ENCODE data around the gene CGB3. TPM values are rescaled to one million over a fixed set of nuclear protein-coding genes. Genes with fewer than 3 reads are reported as not detected.

CGB3 gene
- total RNA-seq, 1 donor from 2014 or later: not detected

- peak overlapping the region; percentile 7 for H3K4me3 Mint-ChIP-seq (ENCODE audit: unreplicated experiment)
- H3K4me1 Mint-ChIP-seq (ENCODE audit: unreplicated experiment): peaks cover 29% of the 10 kb centered on the region
- no peak for TF ChIP-seq CTCF (IDR thresholded peaks at IDR 0.05; ENCODE audit: unreplicated experiment)
- no peaks in the 10 kb centered on the region for H3K9me3 Mint-ChIP-seq (ENCODE audit: unreplicated experiment)
- H3K27me3 Mint-ChIP-seq (ENCODE audit: unreplicated experiment): peaks cover 13% of the 10 kb centered on the region
- peaks cover 22% of the 10 kb centered on the region for H3K36me3 Mint-ChIP-seq (ENCODE audit: low read depth, unreplicated experiment)
- no peak overlapping the region for H3K27ac Mint-ChIP-seq (ENCODE audit: unreplicated experiment)
- DNase-seq (ENCODE audit: low spot score): no peak
Observed at GRCh38 chr19:48990400-48990799, 33.7 kb downstream of the CGB3 start.

- no peak for DNase-seq (ENCODE audit: low spot score)
- no peak for TF ChIP-seq CTCF (IDR thresholded peaks at IDR 0.05; ENCODE audit: unreplicated experiment)
- H3K27ac Mint-ChIP-seq (ENCODE audit: unreplicated experiment): peak overlapping the region; percentile 42
- H3K27me3 Mint-ChIP-seq (ENCODE audit: unreplicated experiment): peaks cover 13% of the 10 kb centered on the region
- peaks cover 24% of the 10 kb centered on the region for H3K4me1 Mint-ChIP-seq (ENCODE audit: unreplicated experiment)
- no peaks in the 10 kb centered on the region for H3K9me3 Mint-ChIP-seq (ENCODE audit: unreplicated experiment)
- H3K36me3 Mint-ChIP-seq (ENCODE audit: low read depth, unreplicated experiment): peaks cover 22% of the 10 kb centered on the region
- peak overlapping the region; percentile 7 for H3K4me3 Mint-ChIP-seq (ENCODE audit: unreplicated experiment)
Observed at GRCh38 chr19:48989701-48990291, 34.3 kb downstream of the CGB3 start.

- H3K9me3 Mint-ChIP-seq (ENCODE audit: unreplicated experiment): no peaks in the 10 kb centered on the region
- DNase-seq (ENCODE audit: low spot score): no peak
- H3K4me3 Mint-ChIP-seq (ENCODE audit: unreplicated experiment): no peak overlapping the region
- H3K27me3 Mint-ChIP-seq (ENCODE audit: unreplicated experiment): peaks cover 13% of the 10 kb centered on the region
- peak overlapping the region; percentile 16 for H3K27ac Mint-ChIP-seq (ENCODE audit: unreplicated experiment)
- peaks cover 22% of the 10 kb centered on the region for H3K36me3 Mint-ChIP-seq (ENCODE audit: low read depth, unreplicated experiment)
- peaks cover 15% of the 10 kb centered on the region for H3K4me1 Mint-ChIP-seq (ENCODE audit: unreplicated experiment)
- TF ChIP-seq CTCF (IDR thresholded peaks at IDR 0.05; ENCODE audit: unreplicated experiment): no peak
Observed at GRCh38 chr19:48988860-48989259, 35.3 kb downstream of the CGB3 start.

GRCh38 chr19:48988286-48988685, 35.8 kb downstream of the CGB3 start:
- DNase-seq (ENCODE audit: low spot score): no peak
- peaks cover 11% of the 10 kb centered on the region for H3K4me1 Mint-ChIP-seq (ENCODE audit: unreplicated experiment)
- H3K36me3 Mint-ChIP-seq (ENCODE audit: low read depth, unreplicated experiment): peaks cover 26% of the 10 kb centered on the region
- TF ChIP-seq CTCF (IDR thresholded peaks at IDR 0.05; ENCODE audit: unreplicated experiment): no peak
- H3K9me3 Mint-ChIP-seq (ENCODE audit: unreplicated experiment): no peaks in the 10 kb centered on the region
- peak overlapping the region; percentile 37 for H3K4me3 Mint-ChIP-seq (ENCODE audit: unreplicated experiment)
- peaks cover 10% of the 10 kb centered on the region for H3K27me3 Mint-ChIP-seq (ENCODE audit: unreplicated experiment)
- H3K27ac Mint-ChIP-seq (ENCODE audit: unreplicated experiment): no peak overlapping the region

- H3K4me3 Mint-ChIP-seq (ENCODE audit: unreplicated experiment): no peak overlapping the region
- H3K9me3 Mint-ChIP-seq (ENCODE audit: unreplicated experiment): no peaks in the 10 kb centered on the region
- H3K27ac Mint-ChIP-seq (ENCODE audit: unreplicated experiment): no peak overlapping the region
- H3K36me3 Mint-ChIP-seq (ENCODE audit: low read depth, unreplicated experiment): peaks cover 28% of the 10 kb centered on the region
- peaks cover 10% of the 10 kb centered on the region for H3K27me3 Mint-ChIP-seq (ENCODE audit: unreplicated experiment)
- peaks cover 10% of the 10 kb centered on the region for H3K4me1 Mint-ChIP-seq (ENCODE audit: unreplicated experiment)
- no peak for DNase-seq (ENCODE audit: low spot score)
- TF ChIP-seq CTCF (IDR thresholded peaks at IDR 0.05; ENCODE audit: unreplicated experiment): no peak
Observed at GRCh38 chr19:48987323-48987722, 36.8 kb downstream of the CGB3 start.
